Vagina (tissue), 2 donors: ENCODE measurements around the gene ACVRL1. TPM values are rescaled to one million over a fixed set of nuclear protein-coding genes. Genes with fewer than 3 reads are reported as not detected.

Source experiments
- DNase-seq, 2 donors: peaks; one replicate each; pipeline ENCODE4 v3.0.0-alpha.2; 2017; ENCODE audit errors: extremely low spot score in 2 of 2
- H3K27ac ChIP-seq: fragments of 200-600 bp; sonication (generic); one replicate; pipeline ENCODE4 v1.5.1; 2019
- H3K27me3 ChIP-seq: fragments of 200-600 bp; sonication (generic); one replicate; pipeline ENCODE4 v1.5.1; 2019
- H3K36me3 ChIP-seq, 2 donors: fragments of 200-600 bp; sonication (generic); one replicate each; pipeline ENCODE4 v1.5.1; 2017 to 2019
- H3K4me1 ChIP-seq: fragments of 200-600 bp; sonication (generic); one replicate; pipeline ENCODE4 v1.5.1; 2019
- H3K4me3 ChIP-seq, 2 donors: fragments of 200-600 bp; sonication (generic); 1 replicate in 1 of 2; 2 replicates in 1 of 2; pipeline ENCODE4 v1.5.1; 2016 to 2019
- H3K9me3 ChIP-seq: fragments of 200-600 bp; sonication (generic); one replicate; pipeline ENCODE4 v1.5.1; 2019
- POLR2A ChIP-seq, 2 donors: fragments of 450-650 bp; IDR thresholded peaks; one replicate each; pipeline ENCODE4 v1.6.1; 2017; ENCODE audit warnings: antibody characterized with exemption in 2 of 2, mild to moderate bottlenecking in 2 of 2, moderate library complexity in 2 of 2
- POLR2AphosphoS5 ChIP-seq, 2 donors: sonication (generic); formaldehyde crosslinking; IDR thresholded peaks; one replicate each; pipeline ENCODE4 v1.9.0; 2017; ENCODE audit warnings: antibody characterized with exemption in 2 of 2, mild to moderate bottlenecking in 2 of 2, low read depth in 1 of 2; ENCODE audit not compliant: insufficient read depth in 1 of 2
- intact Hi-C: fragments of 100-400 bp; cut with DNase I; formaldehyde crosslinking; loops from one replicate; pipeline ENCODE4 v1.15.1; 2023
- total RNA-seq: library from RNA; depleted of rRNA; stranded (reverse); fragments of >200 nt; gene quantifications from one replicate; pipeline ENCODE4 v1.2.3, GENCODE V29; 2016
- TF ChIP-seq, protein P1 (sequence below), 3 experiments: fragments of 450-650 bp in 2 of 3; fragments of 200-600 bp in 1 of 3; sonication (generic) in 1 of 3; IDR thresholded peaks; one replicate each; pipeline ENCODE4 v1.5.1; 2017 to 2019; ENCODE audit warnings: antibody characterized with exemption in 3 of 3, mild to moderate bottlenecking in 2 of 3, moderate library complexity in 2 of 3

Gene ACVRL1
- total RNA-seq, 1 donor from 2014 or later, result 115 TPM

DNA sequence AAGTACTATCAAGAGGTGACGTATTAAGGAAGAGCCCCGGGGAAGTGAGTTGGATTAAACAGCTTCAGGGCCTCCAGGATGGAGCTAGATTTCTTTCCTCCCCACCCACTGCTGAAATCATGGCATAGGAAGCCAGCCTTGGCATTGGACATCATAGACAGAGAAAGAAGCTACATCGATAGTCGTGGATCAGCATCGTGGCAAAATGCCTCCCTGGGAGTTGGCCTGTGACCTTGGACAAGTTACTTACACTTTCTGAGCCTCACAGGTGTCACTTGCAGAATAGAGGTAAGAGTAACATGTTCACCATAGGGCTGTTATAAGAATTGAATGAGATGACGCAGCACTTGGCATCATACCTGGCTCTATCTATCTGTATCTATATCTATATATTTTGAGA is 13.5 kb upstream of the ACVRL1 start:
- Histone ChIP-seq H3K27ac (no peak overlapping the region), H3K27me3 (no peaks in the 10 kb centered on the region), H3K9me3 (no peaks in the 10 kb centered on the region), H3K4me3 (no peak overlapping the region), H3K36me3 (no peaks in the 10 kb centered on the region), H3K4me1 (no peaks in the 10 kb centered on the region)
- TF ChIP-seq POLR2AphosphoS5 (IDR thresholded peaks at IDR 0.05; ENCODE audit: insufficient read depth in 1 of 2, low read depth in 1 of 2), result no peak
- no peak for TF ChIP-seq POLR2A (IDR thresholded peaks at IDR 0.05)
- TF ChIP-seq, protein P1, sequence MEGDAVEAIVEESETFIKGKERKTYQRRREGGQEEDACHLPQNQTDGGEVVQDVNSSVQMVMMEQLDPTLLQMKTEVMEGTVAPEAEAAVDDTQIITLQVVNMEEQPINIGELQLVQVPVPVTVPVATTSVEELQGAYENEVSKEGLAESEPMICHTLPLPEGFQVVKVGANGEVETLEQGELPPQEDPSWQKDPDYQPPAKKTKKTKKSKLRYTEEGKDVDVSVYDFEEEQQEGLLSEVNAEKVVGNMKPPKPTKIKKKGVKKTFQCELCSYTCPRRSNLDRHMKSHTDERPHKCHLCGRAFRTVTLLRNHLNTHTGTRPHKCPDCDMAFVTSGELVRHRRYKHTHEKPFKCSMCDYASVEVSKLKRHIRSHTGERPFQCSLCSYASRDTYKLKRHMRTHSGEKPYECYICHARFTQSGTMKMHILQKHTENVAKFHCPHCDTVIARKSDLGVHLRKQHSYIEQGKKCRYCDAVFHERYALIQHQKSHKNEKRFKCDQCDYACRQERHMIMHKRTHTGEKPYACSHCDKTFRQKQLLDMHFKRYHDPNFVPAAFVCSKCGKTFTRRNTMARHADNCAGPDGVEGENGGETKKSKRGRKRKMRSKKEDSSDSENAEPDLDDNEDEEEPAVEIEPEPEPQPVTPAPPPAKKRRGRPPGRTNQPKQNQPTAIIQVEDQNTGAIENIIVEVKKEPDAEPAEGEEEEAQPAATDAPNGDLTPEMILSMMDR (IDR thresholded peaks at IDR 0.05), result no peak
- intact Hi-C loops, result loop anchor here (5.0 kb wide), 1 partner anchor 89 kb away; no protein-coding TSS in a partner anchor
- DNase-seq, result no peak

GRCh38 chr12:51895378-51896135 is 11.7 kb upstream of the ACVRL1 start:
- no peaks in the 10 kb centered on the region for H3K9me3 ChIP-seq
- no peak overlapping the region for H3K4me3 ChIP-seq
- DNase-seq, result no peak
- H3K27me3 ChIP-seq, result no peaks in the 10 kb centered on the region
- no peak overlapping the region for H3K27ac ChIP-seq
- intact Hi-C loops, result no loop called here
- no peaks in the 10 kb centered on the region for H3K4me1 ChIP-seq
- no peaks in the 10 kb centered on the region for H3K36me3 ChIP-seq
- TF ChIP-seq, protein P1 (IDR thresholded peaks at IDR 0.05), result no peak
- TF ChIP-seq POLR2A (IDR thresholded peaks at IDR 0.05), result no peak
- no peak for TF ChIP-seq POLR2AphosphoS5 (IDR thresholded peaks at IDR 0.05; ENCODE audit: insufficient read depth in 1 of 2, low read depth in 1 of 2)

DNA sequence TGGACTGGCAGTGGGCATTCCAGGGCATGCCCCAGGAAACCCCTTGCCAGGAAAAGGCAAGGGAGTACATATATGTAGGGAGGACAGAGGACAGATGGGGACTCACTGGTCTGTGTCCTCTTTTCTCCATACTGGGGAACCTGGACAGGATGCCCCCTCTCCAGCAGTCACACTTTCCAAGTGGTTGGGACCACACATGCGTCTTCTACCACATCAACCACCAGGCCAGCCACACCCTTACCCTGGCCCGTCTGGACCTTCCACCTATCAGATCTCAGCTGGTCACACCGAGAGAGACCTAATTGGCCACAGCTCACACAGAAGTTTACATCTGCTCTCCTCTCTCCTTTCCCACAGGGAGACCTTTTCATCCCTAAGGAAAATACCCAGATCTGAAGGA is 11.1 kb upstream of the ACVRL1 start:
- Histone ChIP-seq H3K36me3 (no peaks in the 10 kb centered on the region), H3K27ac (no peak overlapping the region), H3K9me3 (no peaks in the 10 kb centered on the region), H3K27me3 (no peaks in the 10 kb centered on the region), H3K4me3 (no peak overlapping the region), H3K4me1 (no peaks in the 10 kb centered on the region)
- intact Hi-C loops, result no loop called here
- no peak for DNase-seq
- TF ChIP-seq POLR2A (IDR thresholded peaks at IDR 0.05), result no peak
- no peak for TF ChIP-seq POLR2AphosphoS5 (IDR thresholded peaks at IDR 0.05; ENCODE audit: insufficient read depth in 1 of 2, low read depth in 1 of 2)
- TF ChIP-seq, protein P1 (IDR thresholded peaks at IDR 0.05), result no peak

DNA sequence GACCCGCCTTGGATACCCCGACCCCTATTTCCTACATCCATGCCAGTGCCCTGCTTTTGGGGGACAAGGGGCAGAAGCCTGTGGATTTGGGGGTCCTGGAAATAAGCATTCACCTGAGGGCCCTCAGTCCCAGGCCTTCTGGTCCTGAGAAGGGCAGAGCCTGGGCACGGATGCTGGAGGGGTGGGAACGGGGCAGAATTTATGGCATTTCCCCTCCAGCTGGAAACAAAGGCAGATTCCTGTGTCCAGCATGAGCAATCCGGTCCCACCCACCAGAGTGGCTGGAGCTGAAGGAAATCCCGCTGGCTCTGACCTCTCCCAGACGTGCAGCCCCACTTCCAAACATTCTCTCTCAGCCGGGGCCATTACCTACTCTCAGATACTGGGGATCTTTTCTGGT is 10.1 kb upstream of the ACVRL1 start:
- intact Hi-C loops, result no loop called here
- no peaks in the 10 kb centered on the region for H3K36me3 ChIP-seq
- H3K4me3 ChIP-seq, result no peak overlapping the region
- no peaks in the 10 kb centered on the region for H3K27me3 ChIP-seq
- no peaks in the 10 kb centered on the region for H3K4me1 ChIP-seq
- DNase-seq, result no peak
- TF ChIP-seq POLR2A (IDR thresholded peaks at IDR 0.05) (no peak), POLR2AphosphoS5 (IDR thresholded peaks at IDR 0.05; ENCODE audit: insufficient read depth in 1 of 2, low read depth in 1 of 2) (no peak)
- TF ChIP-seq, protein P1 (IDR thresholded peaks at IDR 0.05), result no peak
- no peaks in the 10 kb centered on the region for H3K9me3 ChIP-seq
- no peak overlapping the region for H3K27ac ChIP-seq

GRCh38 chr12:51898506-51898905 is 8.8 kb upstream of the ACVRL1 start:
- no peaks in the 10 kb centered on the region for H3K4me1 ChIP-seq
- no peaks in the 10 kb centered on the region for H3K27me3 ChIP-seq
- TF ChIP-seq POLR2A (IDR thresholded peaks at IDR 0.05), result no peak
- TF ChIP-seq POLR2AphosphoS5 (IDR thresholded peaks at IDR 0.05; ENCODE audit: insufficient read depth in 1 of 2, low read depth in 1 of 2), result no peak
- TF ChIP-seq, protein P1 (IDR thresholded peaks at IDR 0.05), result no peak
- intact Hi-C loops, result no loop called here
- no peak for DNase-seq
- H3K9me3 ChIP-seq, result no peaks in the 10 kb centered on the region
- H3K4me3 ChIP-seq, result no peak overlapping the region
- H3K27ac ChIP-seq, result no peak overlapping the region
- no peaks in the 10 kb centered on the region for H3K36me3 ChIP-seq
